ENCODE results near the gene NLRP1.

GRCh38 chr17:5552841-5553240 is 31.5 kb downstream of the NLRP1 start:
- no peak for TF ChIP-seq POLR2A (conservative IDR thresholded peaks at IDR 0.05)
- TF ChIP-seq ZNF639 (CRISPR knock-in tag; conservative IDR thresholded peaks at IDR 0.05 in 1 of 2, IDR thresholded peaks at IDR 0.05 in 1 of 2) = no peak
- no peak for TF ChIP-seq FOXA1 (IDR thresholded peaks at IDR 0.05; ENCODE audit: borderline replicate concordance)
- TF ChIP-seq MAFF (IDR thresholded peaks at IDR 0.05; ENCODE audit: low read length) = no peak
- no peak for TF ChIP-seq TCFL5 (CRISPR knock-in tag; conservative IDR thresholded peaks at IDR 0.05)
- TF ChIP-seq NFYB (IDR thresholded peaks at IDR 0.05; ENCODE audit: extremely low read depth, insufficient read length) = no peak
- TF ChIP-seq BHLHE40 (IDR thresholded peaks at IDR 0.05; ENCODE audit: low read length) = no peak
- TF ChIP-seq, protein P1, sequence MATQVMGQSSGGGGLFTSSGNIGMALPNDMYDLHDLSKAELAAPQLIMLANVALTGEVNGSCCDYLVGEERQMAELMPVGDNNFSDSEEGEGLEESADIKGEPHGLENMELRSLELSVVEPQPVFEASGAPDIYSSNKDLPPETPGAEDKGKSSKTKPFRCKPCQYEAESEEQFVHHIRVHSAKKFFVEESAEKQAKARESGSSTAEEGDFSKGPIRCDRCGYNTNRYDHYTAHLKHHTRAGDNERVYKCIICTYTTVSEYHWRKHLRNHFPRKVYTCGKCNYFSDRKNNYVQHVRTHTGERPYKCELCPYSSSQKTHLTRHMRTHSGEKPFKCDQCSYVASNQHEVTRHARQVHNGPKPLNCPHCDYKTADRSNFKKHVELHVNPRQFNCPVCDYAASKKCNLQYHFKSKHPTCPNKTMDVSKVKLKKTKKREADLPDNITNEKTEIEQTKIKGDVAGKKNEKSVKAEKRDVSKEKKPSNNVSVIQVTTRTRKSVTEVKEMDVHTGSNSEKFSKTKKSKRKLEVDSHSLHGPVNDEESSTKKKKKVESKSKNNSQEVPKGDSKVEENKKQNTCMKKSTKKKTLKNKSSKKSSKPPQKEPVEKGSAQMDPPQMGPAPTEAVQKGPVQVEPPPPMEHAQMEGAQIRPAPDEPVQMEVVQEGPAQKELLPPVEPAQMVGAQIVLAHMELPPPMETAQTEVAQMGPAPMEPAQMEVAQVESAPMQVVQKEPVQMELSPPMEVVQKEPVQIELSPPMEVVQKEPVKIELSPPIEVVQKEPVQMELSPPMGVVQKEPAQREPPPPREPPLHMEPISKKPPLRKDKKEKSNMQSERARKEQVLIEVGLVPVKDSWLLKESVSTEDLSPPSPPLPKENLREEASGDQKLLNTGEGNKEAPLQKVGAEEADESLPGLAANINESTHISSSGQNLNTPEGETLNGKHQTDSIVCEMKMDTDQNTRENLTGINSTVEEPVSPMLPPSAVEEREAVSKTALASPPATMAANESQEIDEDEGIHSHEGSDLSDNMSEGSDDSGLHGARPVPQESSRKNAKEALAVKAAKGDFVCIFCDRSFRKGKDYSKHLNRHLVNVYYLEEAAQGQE (IDR thresholded peaks at IDR 0.05; ENCODE audit: borderline replicate concordance) = no peak
- TF ChIP-seq, protein P1 (CRISPR knock-in tag; IDR thresholded peaks at IDR 0.05; ENCODE audit: low read depth) = no peak
- no peak for TF ChIP-seq CTCF (IDR thresholded peaks at IDR 0.05 in 2 of 3, conservative IDR thresholded peaks at IDR 0.05 in 1 of 3; ENCODE audit: insufficient read depth in 2 of 3, low read depth in 1 of 3, low read length in 3 of 3)
- no peak for TF ChIP-seq MED1 (CRISPR knock-in tag; IDR thresholded peaks at IDR 0.05; ENCODE audit: borderline replicate concordance)
- TF ChIP-seq KLF16 (IDR thresholded peaks at IDR 0.05) = no peak
- no peak for TF ChIP-seq CHD2 (IDR thresholded peaks at IDR 0.05; ENCODE audit: low read depth, low read length)
- TF ChIP-seq, protein P2, sequence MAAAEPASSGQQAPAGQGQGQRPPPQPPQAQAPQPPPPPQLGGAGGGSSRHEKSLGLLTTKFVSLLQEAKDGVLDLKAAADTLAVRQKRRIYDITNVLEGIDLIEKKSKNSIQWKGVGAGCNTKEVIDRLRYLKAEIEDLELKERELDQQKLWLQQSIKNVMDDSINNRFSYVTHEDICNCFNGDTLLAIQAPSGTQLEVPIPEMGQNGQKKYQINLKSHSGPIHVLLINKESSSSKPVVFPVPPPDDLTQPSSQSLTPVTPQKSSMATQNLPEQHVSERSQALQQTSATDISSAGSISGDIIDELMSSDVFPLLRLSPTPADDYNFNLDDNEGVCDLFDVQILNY (CRISPR knock-in tag; IDR thresholded peaks at IDR 0.05) = no peak
- no peak for TF ChIP-seq ZC3H4 (CRISPR knock-in tag; IDR thresholded peaks at IDR 0.05; ENCODE audit: borderline replicate concordance)

Measured in K562 (cell line).